ENCODE data around the gene C2CD4A. TPM values are rescaled to one million over a fixed set of nuclear protein-coding genes. Genes with fewer than 3 reads are reported as not detected.

C2CD4A gene
- total RNA-seq, 2 experiments from 2014 or later, result 0.12 to 0.20 TPM

Other genes starting within 250 kb of the C2CD4A start
- gene VPS13C, start 6.5 kb upstream of the C2CD4A start, total RNA-seq, result 10 to 100 TPM; 29.8 to 31.5 TPM
- not detected for gene C2CD4B, start 98.3 kb downstream of the C2CD4A start, total RNA-seq

Data from activated naive CD8-positive, alpha-beta T cell treated with anti-CD3 and anti-CD28 coated beads for 36 hours (primary cell).